HG03439 (cell line): ENCODE results near the gene ENOX1.
"Not testable (repeated sequence)": the region's sequence is repeated elsewhere in the genome, so short reads cannot be mapped to it uniquely, and the experiment has no call there.

Source experiments
- ATAC-seq: cut with Tn5 transposase; IDR thresholded peaks from one replicate; pipeline ENCODE4 v1.9.1; 2021; ENCODE audit warnings: mild to moderate bottlenecking, moderate library complexity; ENCODE audit not compliant: unreplicated experiment

Gene ENOX1

GRCh38 chr13:43363156-43363953, 423.4 kb downstream of the ENOX1 start:
- ATAC-seq: no peak

- no peak for ATAC-seq
Observed at GRCh38 chr13:43362556-43362955, 424.2 kb downstream of the ENOX1 start.

GRCh38 chr13:43360892-43361610, 425.7 kb downstream of the ENOX1 start:
- no peak for ATAC-seq

GRCh38 chr13:43360171-43360570, 426.6 kb downstream of the ENOX1 start:
- ATAC-seq: no peak

GRCh38 chr13:43359536-43359935, 427.2 kb downstream of the ENOX1 start:
- no peak for ATAC-seq

- no peak for ATAC-seq
Observed at GRCh38 chr13:43357564-43357963, 429.2 kb downstream of the ENOX1 start.

- ATAC-seq: no peak
Observed at GRCh38 chr13:43356567-43356966, 430.2 kb downstream of the ENOX1 start.

GRCh38 chr13:43355774-43356173, 431.0 kb downstream of the ENOX1 start:
- no peak for ATAC-seq

- no peak for ATAC-seq
Observed at GRCh38 chr13:43354153-43354945, 432.4 kb downstream of the ENOX1 start.

- no peak for ATAC-seq
Observed at GRCh38 chr13:43353631-43354030, 433.1 kb downstream of the ENOX1 start.

- ATAC-seq: not testable (repeated sequence)
Observed at GRCh38 chr13:43351612-43352011, 435.2 kb downstream of the ENOX1 start.

- no peak for ATAC-seq
Observed at GRCh38 chr13:43348397-43348796, 438.4 kb downstream of the ENOX1 start.

- no peak for ATAC-seq
Observed at GRCh38 chr13:43347877-43348276, 438.9 kb downstream of the ENOX1 start.

GRCh38 chr13:43346427-43346826, 440.3 kb downstream of the ENOX1 start:
- ATAC-seq: no peak

- no peak for ATAC-seq
Observed at GRCh38 chr13:43343645-43344044, 443.1 kb downstream of the ENOX1 start.

- no peak for ATAC-seq
Observed at GRCh38 chr13:43339805-43340550, 446.8 kb downstream of the ENOX1 start.

- no peak for ATAC-seq
Observed at GRCh38 chr13:43339145-43339804, 447.5 kb downstream of the ENOX1 start.

GRCh38 chr13:43335764-43336163, 451.0 kb downstream of the ENOX1 start:
- no peak for ATAC-seq

- no peak for ATAC-seq
Observed at GRCh38 chr13:43333176-43333575, 453.6 kb downstream of the ENOX1 start.

GRCh38 chr13:43331672-43332071, 455.1 kb downstream of the ENOX1 start:
- ATAC-seq: no peak
